ENCODE results near the gene FSCN2.

FSCN2 gene

DNA sequence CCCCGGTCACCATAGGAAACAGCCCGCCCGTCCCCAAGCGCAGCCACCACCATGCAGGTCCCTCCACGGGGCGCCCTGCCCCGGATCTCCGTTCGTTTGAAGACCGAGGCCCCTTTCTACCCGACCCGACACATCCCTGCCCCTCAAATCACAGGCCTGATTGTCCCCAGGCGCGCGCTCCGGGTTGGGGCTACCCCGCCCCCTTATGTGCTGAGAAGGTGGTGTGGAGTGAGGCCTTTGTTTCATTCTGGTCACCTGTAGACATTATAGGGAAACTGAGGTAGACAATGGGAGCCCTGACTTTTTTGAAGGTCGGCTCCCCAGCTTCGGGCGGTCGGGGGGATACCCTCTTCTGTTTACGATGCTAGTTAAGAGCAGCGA lies 14.8 kb upstream of the FSCN2 start:
- DNase-seq (ENCODE audit: low read depth in 2 of 2) = peak; percentile 62 to 63

DNA sequence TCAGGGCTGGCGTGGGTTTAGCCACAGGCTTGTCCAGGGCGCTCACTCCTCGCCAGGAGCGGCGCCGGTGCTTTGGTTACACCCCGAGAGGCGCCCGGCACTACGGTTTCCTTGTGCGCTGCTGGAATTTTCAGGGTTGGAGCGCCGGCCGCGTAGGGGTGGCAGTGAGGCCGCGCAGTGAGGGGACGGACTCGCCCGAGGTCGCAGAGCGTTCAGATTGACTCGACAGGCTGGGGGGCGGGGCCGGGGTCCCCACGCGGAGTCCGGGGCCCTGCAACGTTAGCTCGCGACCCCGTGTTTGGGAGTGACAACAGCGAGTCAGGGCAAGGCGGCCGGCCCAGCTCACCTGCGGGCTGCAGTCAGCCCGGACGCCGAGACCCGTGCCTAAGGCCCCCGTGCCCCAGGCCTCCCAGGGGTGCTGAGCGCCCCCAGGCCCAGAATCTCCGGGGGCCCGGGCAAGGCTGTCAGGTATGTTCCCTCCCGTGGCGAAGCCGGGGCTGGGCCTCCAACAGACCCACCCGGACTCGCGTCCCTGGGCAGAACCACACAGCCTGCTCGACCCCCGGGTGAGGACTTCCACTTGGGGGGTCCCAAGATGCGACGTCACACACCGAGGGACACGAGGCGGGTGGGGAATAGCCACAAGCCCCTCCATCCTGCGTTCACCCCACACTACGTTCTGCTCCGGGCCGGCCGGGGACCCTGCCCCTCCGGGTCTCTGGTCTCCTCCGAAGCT lies 14.3 kb upstream of the FSCN2 start:
- DNase-seq (ENCODE audit: low read depth in 2 of 2) = no peak

DNA sequence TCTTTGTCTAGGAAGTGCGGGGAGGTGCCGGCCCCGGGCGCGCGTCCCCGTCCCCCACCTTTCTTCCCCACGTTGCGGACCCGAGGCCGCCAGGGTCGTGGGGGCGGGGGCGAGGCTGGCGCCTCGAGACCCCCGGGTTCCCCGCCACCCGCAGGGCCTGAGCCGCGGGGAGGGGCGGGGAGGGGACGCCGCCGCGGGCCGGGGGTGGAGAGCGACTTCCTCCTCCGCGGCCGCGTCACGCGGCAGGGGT lies 13.8 kb upstream of the FSCN2 start:
- no peak for DNase-seq (ENCODE audit: low read depth in 2 of 2)

DNA sequence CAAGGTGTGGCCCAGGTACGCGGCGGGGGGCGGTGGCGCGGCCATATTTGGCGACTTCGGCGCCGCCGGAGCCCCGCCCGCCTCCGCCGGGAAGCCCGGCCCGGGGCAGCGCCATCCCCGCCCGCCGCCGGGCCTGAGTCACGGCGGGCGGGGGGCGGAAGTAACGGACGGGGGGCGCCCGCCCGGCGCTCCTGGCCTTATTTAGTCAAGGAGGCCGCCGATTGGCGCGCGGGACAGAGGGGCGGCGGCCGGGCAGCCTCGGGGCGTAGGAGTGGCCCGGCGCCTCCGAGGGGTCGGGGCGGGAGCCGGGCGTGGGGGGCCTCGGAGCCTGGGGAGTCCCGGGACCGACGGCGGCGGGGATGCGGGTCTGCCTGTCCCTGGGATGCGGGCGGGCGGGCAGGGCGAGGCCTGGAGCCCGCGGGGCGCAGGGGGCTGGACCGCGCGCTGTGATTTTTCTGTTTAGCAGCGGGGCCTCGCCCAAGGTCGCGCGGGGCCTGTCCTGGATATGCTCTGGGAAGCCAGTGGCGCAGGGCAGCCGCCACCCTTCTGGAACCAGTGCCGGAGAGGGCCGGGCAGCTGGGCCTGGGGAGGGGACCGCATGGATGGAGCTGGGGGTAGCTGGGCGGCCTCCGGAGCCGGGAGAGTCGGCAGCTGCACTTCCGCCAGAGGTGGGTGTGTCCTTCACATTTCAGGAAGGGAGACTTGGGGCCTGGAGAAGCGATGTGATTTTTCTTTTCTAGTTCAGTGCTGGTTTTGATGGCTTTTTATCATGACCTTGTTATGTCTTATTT lies 13.2 kb upstream of the FSCN2 start:
- DNase-seq (ENCODE audit: low read depth in 2 of 2) = peak; percentile 71 to 74

DNA sequence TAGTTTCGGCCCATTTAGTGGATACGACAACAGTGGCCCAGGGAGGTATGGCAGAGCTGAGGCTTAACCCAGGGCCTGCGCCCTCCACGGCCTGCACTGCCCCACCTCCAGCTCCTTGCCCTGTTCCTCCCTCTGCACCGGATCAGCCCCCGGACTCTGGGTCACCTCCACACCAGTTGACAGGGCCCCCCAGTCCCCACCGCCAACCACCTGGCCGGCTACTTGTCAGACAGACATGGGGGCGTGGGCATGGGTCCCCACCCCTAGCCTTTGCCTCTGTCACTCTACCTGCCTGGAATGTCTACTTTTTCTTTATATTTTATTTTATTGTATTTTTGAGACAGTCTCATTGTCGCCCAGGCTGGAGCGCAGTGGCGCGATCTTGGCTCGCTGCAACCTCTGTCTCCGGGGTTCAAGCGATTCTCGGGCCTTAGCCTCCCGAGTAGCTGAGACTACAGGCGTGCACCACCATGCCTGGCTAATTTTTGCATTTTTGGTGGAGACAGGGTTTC lies 12.6 kb upstream of the FSCN2 start:
- DNase-seq (ENCODE audit: low read depth in 2 of 2) = no peak

DNA sequence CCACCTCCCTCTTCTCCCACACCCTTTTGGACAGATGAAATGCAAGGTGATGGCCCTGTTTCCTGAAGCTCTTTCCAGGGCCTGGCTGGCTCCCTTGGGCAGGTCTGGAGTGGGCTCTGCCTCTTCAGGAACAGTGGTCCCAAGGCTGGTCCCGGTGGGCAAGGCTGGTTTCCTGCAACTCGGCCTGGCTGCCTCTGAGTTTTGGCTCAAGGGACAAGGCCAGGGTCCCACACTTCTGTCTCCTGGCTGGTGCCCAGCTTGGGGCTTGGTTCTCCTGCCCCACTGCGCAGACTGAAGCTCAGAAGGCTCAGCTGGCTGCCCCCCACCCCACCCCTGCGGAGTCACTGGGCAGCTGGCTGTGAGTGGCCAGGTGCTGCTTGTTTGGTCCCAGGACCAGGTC lies 11.7 kb upstream of the FSCN2 start:
- DNase-seq (ENCODE audit: low read depth in 2 of 2) = no peak

DNA sequence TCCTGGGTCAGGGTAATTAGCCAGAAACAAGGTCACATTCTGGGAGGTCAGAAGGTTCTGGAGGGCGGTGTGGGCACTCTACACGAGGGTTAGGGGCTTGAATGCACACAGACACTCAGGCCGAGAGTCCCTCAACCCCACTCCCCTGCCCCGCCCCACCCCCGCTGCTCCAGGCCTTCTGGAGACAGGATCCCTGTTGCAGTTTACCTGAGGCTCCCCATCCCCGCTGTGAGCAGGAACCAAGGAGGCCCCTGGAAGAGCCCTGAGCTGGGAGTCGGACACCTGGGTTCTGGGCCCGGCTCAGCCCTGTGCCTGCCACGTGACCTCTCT lies 11.2 kb upstream of the FSCN2 start:
- no peak for DNase-seq (ENCODE audit: low read depth in 2 of 2)

DNA sequence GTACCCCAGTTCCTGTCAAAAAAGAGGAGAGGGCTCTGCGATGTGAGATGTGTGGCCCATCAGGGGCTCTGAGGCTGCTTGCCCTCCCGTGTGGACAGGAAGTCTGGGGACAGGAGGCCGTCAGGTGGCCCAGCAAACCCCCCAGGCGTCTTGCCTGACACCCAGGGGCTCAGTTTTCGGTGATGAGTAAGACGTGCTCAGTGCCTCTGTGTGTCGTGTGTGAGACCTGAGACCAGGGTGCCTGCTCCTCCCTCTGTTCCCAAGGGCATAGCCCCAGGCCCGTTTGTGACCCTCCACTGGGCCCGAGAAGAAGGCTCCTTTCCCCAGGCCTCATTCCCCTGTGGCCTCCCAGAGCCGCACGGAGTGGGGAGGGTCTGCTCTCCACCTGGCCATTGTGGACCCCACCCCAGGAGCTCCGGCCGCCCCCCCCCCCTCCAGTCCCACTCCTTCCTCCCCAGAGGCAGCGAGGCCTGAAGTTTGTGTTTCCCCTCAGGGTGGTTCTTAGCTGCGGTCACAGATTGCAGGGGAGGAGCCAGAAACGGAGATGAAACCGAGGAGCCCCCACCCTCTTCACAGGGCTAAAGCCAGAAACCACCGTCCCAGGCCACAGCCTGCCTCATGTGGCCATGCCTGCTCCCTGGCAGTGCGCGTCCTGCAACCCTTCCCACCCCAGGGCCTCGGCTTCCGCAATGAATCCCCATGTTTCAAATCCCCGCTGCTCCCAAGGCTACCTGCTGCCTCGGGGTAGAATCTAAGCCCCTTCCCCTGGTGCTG lies 10.7 kb upstream of the FSCN2 start:
- no peak for DNase-seq (ENCODE audit: low read depth in 2 of 2)

DNA sequence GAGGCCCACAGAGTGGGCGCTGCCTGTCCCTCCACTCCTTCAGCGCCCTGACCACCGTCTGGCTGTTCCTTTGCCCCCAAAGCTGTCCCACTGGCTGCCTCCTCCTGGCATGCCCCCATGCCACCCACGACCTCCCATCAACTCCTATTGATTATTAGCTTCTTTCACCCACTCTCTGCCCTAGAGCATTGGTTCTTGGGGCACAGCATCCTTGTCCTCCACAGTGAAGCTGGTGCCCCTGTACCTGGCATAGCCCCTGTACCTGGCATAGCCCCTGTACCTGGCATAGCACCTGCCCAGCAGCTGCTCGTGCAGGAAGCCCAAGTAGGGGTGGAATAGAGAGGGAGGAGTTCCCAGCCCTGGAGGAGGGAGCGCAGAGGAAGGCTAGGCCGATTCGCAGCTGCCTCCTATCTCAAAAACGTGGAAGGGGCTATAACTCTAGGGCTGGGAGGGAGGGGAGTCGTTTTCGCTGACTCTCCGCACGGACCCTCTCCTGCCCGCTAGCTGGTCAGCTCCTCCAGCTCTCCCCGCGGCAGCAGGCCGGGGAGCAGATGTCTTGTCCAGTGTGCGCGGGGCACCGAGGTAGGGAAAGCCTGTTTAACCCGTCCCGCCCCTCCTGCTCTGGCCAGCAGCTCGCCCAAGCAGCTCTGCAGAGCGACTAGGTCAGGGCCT lies 9.9 kb upstream of the FSCN2 start:
- no peak for DNase-seq (ENCODE audit: low read depth in 2 of 2)

DNA sequence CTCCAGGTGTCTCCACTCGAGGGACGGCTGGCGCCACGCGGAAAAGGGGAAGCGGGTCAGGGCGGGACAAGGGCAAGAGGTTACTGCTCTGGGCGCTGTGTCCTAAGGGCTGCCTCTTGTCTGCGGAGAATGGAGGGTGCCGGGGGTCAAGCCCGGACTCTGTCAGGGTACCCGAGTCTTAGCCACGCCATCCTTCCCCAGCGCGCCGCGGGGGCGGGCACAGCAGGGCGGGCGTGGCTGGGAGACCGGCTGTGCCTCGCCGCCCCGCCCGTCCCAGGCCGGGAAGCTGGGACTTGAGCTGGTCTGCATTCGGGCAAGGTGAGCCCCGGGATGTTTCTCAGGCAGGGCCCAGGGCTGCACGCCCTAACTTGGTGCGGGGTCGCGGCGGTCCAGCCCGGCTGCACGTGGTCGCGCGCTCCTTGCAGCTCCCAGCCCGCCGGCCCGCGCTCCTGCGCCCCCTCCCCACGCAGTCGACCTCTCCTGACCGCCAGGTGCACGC lies 9.3 kb upstream of the FSCN2 start:
- no peak for DNase-seq (ENCODE audit: low read depth in 2 of 2)

DNA sequence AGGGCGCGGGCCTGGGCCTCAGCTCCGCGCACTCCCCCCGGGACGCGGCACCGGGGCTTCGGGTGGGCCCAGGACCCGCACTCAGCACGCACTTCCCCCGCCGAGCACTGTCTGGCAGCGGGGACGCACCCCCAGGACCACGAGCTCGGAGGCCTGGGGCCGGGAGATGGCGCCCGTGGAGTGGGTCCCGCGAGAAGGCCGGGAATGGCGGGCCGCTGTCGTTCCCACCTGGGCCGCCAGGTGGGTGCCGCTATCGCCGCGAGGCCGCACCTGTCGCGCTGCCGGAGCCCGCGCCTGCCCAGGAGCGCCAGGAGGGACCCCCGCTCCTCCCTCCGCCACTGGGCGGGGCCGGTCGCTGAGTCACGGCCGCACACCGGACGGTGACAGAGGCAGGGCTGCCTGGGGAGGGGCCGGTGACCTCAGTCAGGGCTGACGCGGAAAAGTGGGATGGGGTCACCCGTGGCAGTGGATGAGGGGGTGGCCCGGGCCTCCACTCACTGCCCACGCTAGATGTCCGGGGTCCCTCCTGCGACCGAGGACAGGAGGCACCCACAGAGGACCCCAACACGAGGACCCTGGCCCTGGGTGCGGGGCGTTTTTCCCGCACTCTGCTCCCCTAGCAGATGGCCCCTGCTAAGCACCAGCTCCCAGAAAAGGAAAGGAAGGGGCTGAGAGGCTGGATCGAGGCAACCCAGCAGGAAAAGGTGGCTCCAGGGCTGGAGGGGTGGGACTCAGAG lies 8.7 kb upstream of the FSCN2 start:
- DNase-seq (ENCODE audit: low read depth in 2 of 2) = peak; percentile 60 to 64

DNA sequence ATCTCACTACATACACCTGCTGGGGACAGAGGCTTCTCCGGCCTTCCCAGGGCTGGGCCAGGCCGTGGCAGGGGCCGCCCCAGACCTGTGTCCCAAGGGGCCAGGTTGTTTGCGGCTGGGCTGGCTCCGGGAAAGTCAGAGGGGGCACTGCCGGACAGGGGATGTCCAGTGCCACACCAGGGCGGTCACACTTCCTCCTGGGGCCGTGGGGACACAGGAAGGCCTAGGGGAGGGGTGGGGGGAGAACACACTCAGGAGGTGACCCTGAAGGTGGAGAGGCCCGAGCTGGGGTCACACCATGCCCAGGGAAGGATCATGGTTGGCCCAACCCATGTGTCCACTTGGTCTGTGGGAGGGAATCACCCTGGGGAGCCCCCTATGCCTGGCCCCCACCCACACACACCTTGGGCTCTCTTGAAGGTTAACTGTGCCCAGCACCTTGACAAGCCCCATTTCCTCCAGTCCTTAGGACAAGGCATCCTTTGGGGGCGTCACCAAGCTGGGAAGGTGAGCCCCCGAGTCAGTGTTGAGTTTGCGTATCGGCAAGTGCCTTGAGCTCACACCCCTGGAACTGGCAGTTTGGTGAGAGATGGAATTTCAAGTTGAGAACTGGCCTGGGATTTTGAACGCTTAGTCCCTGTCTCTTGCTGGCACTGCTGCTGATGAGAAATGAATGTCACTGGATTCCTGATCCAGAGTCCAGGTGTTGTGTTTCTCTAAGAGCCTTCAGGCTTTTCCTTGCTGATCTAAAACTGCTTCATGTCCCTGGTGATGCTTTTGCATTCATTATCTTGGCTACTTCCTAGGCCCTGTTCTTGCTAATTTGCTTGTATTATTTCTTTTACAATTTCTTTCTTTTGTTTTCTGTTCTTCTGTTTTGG lies 7.9 kb upstream of the FSCN2 start:
- DNase-seq (ENCODE audit: low read depth in 2 of 2) = no peak

DNA sequence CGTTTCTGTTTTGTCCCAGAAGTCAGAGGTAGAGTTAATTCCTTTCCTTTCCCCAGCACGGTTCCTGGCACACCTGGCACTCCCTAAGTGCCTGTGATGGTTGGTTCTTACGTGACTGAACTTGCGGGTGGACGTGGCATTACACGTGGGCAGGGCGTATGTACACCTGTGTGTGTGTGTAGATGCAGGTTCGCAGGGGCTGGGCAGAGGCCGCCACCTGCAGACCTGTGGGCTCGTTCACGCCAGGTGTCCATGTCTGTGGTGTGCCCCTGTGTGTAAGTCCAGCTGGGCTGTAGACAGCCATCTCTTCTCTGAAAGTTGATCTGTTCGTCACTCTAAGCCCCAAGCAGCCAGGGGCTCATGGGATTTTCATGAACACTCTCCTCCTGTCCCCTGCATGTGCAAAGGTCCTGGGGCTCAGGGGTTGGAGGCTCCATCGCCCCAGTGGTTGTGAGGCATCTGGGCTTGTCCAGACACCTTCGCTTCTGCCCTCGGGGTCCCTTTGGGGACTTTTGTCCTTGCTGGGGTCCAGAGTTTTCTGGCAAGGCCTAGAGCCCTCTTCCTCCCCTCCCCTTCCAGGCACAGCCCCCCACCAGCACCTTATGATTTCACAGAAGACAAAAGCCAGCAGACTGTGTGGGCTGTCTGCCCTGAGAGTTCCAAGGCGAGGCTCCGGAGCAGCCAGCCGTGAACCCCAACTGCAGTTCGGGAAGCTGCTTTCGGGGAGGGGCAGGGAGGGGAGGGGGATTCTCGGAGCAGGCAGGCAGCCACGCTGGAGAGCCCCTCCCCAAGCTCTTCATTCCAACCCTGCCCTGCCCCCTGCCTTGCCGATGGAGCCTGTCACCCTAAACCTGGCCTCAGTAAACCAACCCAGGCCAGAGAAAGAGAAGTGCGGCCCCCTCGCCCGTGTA lies 5.4 kb upstream of the FSCN2 start:
- DNase-seq (ENCODE audit: low read depth in 2 of 2) = no peak

DNA sequence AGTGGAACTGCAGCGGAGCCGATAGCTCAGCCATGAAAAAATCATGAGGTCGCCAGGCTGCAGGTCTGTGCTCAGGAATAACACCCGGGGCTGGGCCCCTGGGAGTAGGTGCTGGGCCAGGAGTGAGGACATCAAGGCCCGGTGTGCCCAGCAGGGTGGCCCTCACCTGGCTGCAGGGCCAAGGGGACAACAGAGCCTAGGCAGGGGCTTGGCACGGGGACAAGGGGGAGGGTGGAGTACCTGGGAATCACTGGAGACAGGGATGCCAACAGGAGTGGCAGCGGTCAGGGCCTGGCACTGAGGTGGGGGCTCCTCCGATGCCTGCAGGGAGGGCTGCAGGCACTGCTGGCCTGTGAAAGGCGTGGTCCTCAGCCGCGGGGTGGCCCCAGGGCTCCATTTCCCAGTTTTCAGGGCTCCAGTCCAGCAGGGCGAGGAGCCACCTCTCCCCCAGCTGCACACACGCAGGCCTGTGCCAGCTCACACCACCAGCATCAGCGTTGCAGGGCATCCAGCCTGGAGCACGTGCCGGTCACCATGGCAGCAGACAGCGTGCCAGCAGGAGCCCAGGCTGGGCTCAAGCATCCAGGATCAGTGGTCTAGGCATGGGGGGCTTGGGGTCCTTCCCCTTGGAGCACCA lies 4.7 kb upstream of the FSCN2 start:
- DNase-seq (ENCODE audit: low read depth in 2 of 2) = no peak

DNA sequence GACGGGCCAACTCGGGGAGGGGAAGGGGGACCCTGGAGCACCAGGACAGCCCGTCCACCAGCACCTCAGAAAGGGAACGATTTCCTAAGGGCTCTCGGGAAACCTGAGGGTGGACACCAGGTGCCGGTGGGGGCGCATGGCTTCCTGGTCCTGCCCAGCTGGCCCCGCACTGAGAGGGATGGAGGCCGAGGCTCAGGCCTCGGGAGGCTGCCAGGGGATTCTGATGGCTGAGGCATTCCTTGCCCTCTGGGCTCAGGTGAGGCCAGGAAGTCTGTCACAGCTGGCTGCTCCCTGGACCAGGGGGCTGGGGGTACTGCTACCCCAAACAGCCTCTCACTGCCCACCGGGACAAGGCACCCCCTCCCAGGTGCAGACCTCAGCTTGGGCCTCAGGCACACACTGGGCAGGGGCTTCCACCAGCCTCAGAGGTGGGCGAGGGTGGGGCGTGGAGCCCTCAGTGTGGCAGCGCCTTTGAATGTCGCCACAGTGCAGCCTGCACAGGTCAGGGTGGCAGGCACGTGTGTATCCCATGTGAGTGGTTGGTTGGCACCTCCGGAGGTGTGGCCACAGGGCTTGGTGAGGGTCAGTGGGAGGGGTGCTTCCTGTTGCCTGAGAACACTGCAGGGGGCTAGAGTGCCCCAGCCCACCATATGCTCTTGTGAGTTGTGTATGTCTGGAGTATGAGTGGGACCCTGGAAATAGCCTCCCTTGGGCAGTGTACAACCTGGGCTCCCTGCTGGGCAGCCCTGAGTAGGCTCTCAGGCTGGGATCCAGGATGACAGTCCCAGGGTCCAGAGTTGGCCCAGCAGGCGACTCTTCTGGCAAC lies 3.9 kb upstream of the FSCN2 start:
- no peak for DNase-seq (ENCODE audit: low read depth in 2 of 2)

DNA sequence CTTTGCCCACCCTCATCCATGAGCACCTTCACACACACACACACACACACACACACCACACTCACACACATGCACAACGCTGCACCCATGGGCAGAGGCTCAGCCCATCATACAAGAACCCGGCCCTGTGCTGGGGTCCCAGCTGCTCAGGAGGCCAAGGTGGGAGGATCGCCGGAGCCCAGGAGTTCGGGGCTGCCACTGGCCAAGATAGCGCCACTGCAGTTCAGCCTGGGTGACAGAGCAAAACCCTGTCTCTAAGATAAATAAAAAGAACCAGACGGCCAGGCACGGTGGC lies 3.4 kb upstream of the FSCN2 start:
- no peak for DNase-seq (ENCODE audit: low read depth in 2 of 2)

DNA sequence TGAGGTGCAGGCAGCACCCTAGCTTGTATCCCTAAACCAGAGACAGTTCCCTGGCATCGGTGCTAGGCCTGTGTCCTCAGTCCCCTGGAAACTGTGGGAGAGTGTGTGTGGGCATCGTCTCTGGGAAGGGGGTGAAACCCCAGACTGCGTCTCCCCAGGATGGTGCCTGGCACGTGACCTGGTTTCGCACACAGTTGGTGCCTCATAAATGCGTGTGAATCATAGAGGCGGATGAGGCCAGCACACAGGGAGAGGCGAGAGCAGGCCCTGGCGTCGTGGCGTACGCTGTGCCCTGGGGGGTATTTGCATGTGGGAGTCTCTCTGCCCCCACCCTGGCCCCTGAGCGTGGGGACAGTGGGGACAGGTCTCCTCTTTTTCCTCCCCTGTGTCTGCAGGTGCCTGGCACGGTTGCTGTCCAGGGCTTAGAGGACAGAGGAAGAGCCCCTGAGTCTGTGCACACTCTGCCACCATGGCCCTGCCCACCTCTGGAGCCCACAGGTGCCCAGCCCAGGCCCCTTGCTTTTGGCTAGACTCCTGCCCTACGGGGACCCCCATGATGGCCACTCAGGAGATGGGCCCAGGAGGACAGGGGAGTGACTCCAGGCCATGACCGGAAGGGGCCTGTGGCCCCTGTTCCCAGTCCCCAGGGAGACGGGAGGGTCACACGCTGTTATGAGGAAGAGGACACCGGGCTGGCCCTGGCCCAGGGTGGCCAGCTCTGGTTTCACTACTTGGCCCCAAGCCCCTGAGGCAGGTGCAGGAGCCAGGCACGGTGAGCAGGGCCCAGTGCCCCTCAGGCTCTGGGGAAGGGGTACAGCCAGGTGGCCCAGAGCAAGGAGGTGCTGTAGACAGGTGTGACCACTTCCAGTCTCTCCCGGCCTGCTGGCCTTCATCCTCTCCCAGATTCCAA lies 1.3 kb upstream of the FSCN2 start:
- no peak for DNase-seq (ENCODE audit: low read depth in 2 of 2)

Data from stimulated activated CD8-positive, alpha-beta memory T cell treated with anti-CD3 and anti-CD28 coated beads, Interleukin-15, amount 100 ng/mL, for 48 hours (primary cell).